Activated T-cell treated with anti-CD3 and anti-CD28 coated beads, Interleukin-2, amount 50 U/mL, for 48 hours (primary cell): ENCODE measurements around the gene GRID2.

Experiments used
- DNase-seq, 2 experiments: peaks; one replicate each; pipeline ENCODE4 v3.0.0-alpha.2; 2020

The GRID2 gene

DNA sequence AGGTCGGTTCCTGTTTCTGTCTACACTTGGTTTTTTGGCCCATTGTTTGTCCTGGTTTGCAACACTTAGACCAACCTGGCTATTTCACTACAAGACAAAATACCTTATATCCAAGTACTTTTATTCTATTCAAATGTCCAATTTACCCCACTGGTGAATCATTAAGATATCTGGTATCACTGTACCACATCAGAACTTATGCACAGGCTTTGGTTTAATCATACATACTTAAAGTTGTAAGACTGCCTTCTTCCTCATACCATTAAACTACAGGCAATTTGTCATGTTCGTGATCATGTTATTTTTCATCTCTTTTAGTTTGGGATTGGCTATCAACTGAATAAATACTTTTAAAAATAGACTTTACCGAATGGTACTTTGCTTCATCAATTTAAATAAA lies 1471.8 kb downstream of the GRID2 start:
- DNase-seq: no peak

- no peak for DNase-seq
These were observed 1472.8 kb downstream of the GRID2 start for GRCh38 chr4:93776386-93777080.

DNA sequence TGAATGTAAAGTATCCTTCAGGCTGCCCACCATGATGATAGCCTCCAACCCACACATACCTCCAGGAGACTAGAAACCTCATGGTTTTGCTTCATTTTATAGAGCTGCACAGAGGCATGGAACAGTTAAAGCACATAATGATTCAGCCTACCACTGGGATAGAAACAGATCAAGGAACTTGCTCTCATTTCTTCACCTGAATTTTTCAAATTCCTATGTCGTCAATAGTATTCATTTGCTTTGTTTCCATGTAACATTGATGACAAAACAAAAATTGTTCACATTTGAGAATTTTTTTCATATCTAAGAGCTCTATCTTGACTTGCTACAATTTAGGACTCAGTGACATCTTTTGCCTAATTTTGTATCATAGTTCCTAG lies 1473.3 kb downstream of the GRID2 start:
- no peak for DNase-seq

DNA sequence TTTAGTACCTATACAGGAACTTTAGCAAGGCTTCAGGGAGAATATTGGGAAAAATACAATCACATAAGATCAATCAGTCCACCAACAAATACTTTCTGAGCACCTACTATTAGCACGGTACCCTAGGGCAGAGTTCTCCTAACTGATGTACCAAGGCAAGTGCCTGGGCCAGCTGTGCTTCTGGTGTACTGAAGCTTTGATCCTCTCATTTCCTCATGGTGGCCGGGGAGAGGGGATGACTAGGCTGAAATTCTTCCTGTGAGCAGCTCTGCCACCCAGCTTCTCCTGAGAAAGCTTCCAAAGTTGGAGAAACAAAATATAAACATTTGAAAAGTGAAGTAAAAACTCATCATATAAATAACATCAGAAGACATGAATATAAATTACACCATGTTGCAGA lies 1475.5 kb downstream of the GRID2 start:
- DNase-seq: no peak

DNA sequence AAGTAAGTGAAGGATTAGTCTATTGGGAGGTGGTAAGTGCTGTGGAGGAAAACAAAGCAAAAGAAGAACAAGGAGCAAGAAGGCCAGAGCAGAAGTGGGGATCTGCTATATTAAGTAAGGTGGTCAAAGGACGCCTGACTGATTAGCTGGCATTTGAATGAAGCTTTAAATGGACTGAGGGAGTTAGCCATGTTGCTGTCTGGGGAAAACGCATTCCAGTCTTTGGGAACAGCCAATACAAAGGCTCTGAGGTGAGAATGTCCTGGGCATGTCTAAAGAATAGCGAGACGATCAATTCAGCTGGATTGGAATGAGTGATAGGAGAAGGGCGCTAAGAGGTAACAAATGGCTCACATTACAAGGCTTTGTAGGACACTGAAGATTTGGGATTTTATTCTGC lies 1476.3 kb downstream of the GRID2 start:
- no peak for DNase-seq

DNA sequence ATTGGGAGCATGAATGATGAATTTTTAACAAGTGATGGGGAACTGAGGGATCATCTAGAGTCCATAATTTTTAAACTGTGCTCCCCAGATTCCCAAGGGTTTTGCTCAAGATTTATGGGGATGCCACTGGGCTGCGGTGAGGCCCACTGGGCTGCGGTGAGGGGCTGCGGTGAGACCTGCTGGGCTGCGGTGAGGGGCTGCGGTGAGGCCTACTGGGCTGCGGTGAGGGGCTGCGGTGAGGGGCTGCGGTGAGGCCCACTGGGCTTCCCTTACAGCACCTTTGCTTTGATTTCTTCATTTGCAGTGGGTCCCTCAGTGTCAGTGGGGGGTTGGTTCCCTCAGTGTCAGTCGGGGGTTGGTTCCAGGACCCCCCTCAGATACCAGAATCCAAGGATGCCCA lies 1477.4 kb downstream of the GRID2 start:
- DNase-seq: no peak

- DNase-seq: no peak
These were observed 1482.4 kb downstream of the GRID2 start for GRCh38 chr4:93786149-93786548.

GRCh38 chr4:93788712-93789111 lies 1484.9 kb downstream of the GRID2 start:
- DNase-seq: no peak

- DNase-seq: peak; percentile 36 to 38
These were observed 1487.9 kb downstream of the GRID2 start for GRCh38 chr4:93791570-93792195.

- DNase-seq: no peak
These were observed 1498.3 kb downstream of the GRID2 start for GRCh38 chr4:93802045-93802444.

GRCh38 chr4:93809773-93810172 lies 1506.0 kb downstream of the GRID2 start:
- DNase-seq: no peak

DNA sequence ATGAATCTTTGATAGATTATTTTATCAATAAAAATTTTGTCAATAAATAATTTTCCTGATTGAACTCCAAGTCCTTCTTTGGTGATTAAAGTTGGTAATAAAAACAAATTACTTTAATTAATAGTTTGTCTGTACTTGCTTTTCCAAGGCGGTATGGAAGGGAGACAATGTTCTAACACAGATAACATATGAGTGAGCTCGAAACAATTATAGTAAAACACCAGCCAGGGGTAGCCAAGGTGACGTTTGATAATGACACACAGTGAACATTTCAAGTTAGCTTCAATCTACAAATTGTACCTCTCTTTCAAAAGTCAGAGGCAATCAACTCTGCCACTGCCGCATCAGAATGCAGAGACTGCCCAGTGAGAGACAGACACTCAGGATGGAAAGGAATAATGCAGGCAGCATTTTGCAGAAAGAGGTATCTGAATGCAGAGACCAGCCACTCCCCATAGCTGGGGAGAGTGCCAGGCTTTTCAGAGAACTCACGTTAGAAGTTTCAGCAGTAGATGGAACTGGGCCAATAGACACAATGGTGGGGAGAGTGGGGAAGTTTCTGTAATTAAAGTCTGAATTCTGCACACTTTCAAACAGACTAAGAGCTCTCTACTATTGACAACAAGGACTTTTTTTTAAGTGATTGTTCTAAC lies 1506.7 kb downstream of the GRID2 start:
- no peak for DNase-seq

GRCh38 chr4:93813092-93813491 lies 1509.3 kb downstream of the GRID2 start:
- no peak for DNase-seq

DNA sequence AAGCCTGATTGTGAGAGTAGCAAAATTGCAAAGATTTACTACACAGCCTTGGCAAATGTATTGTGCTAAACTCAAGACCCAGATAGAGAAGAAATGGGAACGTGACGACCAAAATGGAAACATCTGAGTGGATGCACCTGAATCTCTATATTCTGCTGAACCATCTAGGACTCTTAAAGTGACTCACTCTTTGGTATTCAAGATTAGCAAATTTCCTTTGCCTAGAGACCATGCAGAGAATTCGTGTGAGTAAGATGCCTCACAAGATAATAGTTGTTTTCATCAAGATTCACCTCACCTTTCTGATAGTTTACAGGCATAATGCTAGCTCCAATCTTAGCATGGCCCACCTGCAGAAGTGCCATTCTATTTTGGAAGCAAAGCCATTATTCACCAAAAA lies 1510.4 kb downstream of the GRID2 start:
- no peak for DNase-seq

DNA sequence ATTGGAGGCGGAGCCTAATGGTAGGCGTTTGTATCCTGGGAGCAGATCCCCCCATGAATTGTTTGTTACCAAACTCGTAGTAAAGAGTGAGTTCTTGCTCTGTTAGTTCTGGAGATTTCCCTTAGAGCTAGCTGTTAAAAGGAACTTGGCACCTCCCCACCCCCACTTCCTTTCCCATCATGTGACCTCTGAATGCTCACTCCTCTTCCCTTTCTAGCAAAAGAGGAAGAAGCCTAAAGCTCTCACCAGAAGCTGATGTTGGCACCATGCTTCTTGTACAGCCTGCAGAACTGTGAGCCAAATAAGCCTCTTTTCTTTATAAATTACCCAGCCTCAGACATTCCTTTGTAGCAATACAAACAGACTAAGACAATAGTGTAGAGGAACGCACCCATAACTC lies 1511.0 kb downstream of the GRID2 start:
- no peak for DNase-seq
